ENCODE results near the gene PPIG. TPM values are rescaled to one million over a fixed set of nuclear protein-coding genes. Genes with fewer than 3 reads are reported as not detected.

Gene PPIG
- total and polyA plus RNA-seq, 9 of the 15 experiments (the other 6 are each of a cell fraction or from before 2014, with no cell fraction given) = 52.5 to 166 (median 124) TPM

DNA sequence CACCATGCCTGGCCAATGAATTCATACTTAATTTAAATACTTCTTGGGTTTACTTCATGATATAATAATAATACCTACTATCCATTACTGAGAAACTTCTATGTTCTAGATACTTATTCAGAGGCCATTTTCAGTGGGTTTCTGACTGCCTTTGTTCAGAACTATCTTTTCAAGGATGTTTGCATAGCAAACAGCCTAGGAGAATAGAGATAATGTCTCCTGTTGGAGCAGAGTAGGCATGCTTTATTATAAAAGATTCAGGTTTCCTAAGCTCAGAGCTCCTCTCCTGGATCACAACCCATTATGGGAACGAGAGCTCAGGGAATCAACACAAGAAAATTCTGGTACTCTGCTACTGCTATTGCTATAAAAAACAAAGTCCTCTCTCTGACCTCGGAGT, 21.6 kb upstream of the PPIG start:
- H3K4me3 ChIP-seq = no peak overlapping the region
- peak overlapping the region; percentile 23; the same call in 1 of the 3 replicates for H3K27ac ChIP-seq (ENCODE audit: extremely low read depth, low read depth, low read length)
- BruUV-seq (replicated peaks) = no TSS peak
- no peak overlapping the region for H3K4me2 ChIP-seq (ENCODE audit: insufficient read depth, low read length)
- FAIRE-seq (no peak), ATAC-seq (no peak; the same call in 1 of the 3 replicates), DNase-seq (ENCODE audit: extremely low read depth in 1 of 4, low spot score in 3 of 4) (no peak)
- no peak overlapping the region for H3K9ac ChIP-seq (ENCODE audit: insufficient read depth in 1 of 2, low read depth in 2 of 2, low read length in 2 of 2)
- H3K9me1 ChIP-seq (ENCODE audit: control insufficient read depth, insufficient read depth, low read length) = no peaks in the 10 kb centered on the region
- no peaks in the 10 kb centered on the region for H3K4me1 ChIP-seq (replicated peaks in 1 of 2; ENCODE audit: control insufficient read depth in 2 of 2, insufficient read depth in 2 of 2, low read length in 2 of 2)
- in situ Hi-C loops (cut with MboI) (no loop called here), intact Hi-C loops (cut with micrococcal nuclease) (no loop called here)
- WGBS (ENCODE audit: insufficient coverage, low coverage, missing lambda C conversion rate) = 94% methylated on average over 2 of the region's 2 CpGs
- no peaks in the 10 kb centered on the region for H4K20me1 ChIP-seq (replicated peaks; ENCODE audit: control insufficient read depth, insufficient read depth, low read length)
- CTCF ChIA-PET (ENCODE audit: low intra/inter-chr PET ratio) = no interaction called here
- no peaks in the 10 kb centered on the region for H3K27me3 ChIP-seq (ENCODE audit: control insufficient read depth in 2 of 2, insufficient read depth in 2 of 2, low read length in 2 of 2)
- H3K36me3 ChIP-seq (ENCODE audit: control insufficient read depth, insufficient read depth, low read length) = peaks cover 56% of the 10 kb centered on the region
- no peak overlapping the region for H2AFZ ChIP-seq (ENCODE audit: low read depth, low read length)
- no peaks in the 10 kb centered on the region for H3K9me3 ChIP-seq (replicated peaks; ENCODE audit: control insufficient read depth, insufficient read depth, low read depth, low read length)
- POLR2A ChIA-PET = interaction anchor here (1.0 to 3.4 kb wide), 2 partner anchors 10 to 250 kb away, joined by 3 to 17 read pairs; partner anchors contain the start of gene FASTKD1
- H3K79me2 ChIP-seq (ENCODE audit: control insufficient read depth, insufficient read depth, low read length) = peaks cover 13% of the 10 kb centered on the region; the same call in 2 of the 3 replicates
- TF ChIP-seq SP1 (CRISPR knock-in tag; IDR thresholded peaks at IDR 0.05) (0 out of 2 replicates have a peak, but pooled peaks have one; percentile 29), SMARCC2 (IDR thresholded peaks at IDR 0.05; ENCODE audit: low read depth) (no peak), ASH1L (IDR thresholded peaks at IDR 0.05; ENCODE audit: borderline replicate concordance, low read depth, partially characterized antibody) (no peak), FOXJ2 (tag; IDR thresholded peaks at IDR 0.05) (no peak), ZNF830 (CRISPR knock-in tag; IDR thresholded peaks at IDR 0.05) (no peak), GTF2A2 (tag; IDR thresholded peaks at IDR 0.05) (no peak), KDM4B (IDR thresholded peaks at IDR 0.05; ENCODE audit: borderline replicate concordance in 2 of 2, low read depth in 1 of 2) (no peak), ZNF431 (CRISPR knock-in tag; IDR thresholded peaks at IDR 0.05) (peak; percentile 14; the same call in 1 of the 2 replicates), TEAD1 (CRISPR knock-in tag; IDR thresholded peaks at IDR 0.05) (0 out of 4 replicates have a peak, but pooled peaks of 1 of the 2 experiments have one; percentile 7)
- TF ChIP-seq, protein P1, sequence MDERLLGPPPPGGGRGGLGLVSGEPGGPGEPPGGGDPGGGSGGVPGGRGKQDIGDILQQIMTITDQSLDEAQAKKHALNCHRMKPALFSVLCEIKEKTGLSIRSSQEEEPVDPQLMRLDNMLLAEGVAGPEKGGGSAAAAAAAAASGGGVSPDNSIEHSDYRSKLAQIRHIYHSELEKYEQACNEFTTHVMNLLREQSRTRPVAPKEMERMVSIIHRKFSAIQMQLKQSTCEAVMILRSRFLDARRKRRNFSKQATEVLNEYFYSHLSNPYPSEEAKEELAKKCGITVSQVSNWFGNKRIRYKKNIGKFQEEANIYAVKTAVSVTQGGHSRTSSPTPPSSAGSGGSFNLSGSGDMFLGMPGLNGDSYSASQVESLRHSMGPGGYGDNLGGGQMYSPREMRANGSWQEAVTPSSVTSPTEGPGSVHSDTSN (CRISPR knock-in tag; IDR thresholded peaks at IDR 0.05; ENCODE audit: low read depth) = no peak
- TF ChIP-seq, protein P1 (tag; conservative IDR thresholded peaks at IDR 0.05; ENCODE audit: low read depth) = no peak
- TF ChIP-seq, protein P2, sequence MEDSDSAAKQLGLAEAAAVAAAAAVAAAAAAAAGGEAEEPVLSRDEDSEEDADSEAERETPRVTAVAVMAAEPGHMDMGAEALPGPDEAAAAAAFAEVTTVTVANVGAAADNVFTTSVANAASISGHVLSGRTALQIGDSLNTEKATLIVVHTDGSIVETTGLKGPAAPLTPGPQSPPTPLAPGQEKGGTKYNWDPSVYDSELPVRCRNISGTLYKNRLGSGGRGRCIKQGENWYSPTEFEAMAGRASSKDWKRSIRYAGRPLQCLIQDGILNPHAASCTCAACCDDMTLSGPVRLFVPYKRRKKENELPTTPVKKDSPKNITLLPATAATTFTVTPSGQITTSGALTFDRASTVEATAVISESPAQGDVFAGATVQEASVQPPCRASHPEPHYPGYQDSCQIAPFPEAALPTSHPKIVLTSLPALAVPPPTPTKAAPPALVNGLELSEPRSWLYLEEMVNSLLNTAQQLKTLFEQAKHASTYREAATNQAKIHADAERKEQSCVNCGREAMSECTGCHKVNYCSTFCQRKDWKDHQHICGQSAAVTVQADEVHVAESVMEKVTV (CRISPR knock-in tag; IDR thresholded peaks at IDR 0.05) = no peak
- TF ChIP-seq, protein P3, sequence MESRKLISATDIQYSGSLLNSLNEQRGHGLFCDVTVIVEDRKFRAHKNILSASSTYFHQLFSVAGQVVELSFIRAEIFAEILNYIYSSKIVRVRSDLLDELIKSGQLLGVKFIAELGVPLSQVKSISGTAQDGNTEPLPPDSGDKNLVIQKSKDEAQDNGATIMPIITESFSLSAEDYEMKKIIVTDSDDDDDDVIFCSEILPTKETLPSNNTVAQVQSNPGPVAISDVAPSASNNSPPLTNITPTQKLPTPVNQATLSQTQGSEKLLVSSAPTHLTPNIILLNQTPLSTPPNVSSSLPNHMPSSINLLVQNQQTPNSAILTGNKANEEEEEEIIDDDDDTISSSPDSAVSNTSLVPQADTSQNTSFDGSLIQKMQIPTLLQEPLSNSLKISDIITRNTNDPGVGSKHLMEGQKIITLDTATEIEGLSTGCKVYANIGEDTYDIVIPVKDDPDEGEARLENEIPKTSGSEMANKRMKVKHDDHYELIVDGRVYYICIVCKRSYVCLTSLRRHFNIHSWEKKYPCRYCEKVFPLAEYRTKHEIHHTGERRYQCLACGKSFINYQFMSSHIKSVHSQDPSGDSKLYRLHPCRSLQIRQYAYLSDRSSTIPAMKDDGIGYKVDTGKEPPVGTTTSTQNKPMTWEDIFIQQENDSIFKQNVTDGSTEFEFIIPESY (CRISPR knock-in tag; IDR thresholded peaks at IDR 0.05) = 0 out of 2 replicates have a peak, but pooled peaks have one; percentile 9
- TF ChIP-seq, protein P4, sequence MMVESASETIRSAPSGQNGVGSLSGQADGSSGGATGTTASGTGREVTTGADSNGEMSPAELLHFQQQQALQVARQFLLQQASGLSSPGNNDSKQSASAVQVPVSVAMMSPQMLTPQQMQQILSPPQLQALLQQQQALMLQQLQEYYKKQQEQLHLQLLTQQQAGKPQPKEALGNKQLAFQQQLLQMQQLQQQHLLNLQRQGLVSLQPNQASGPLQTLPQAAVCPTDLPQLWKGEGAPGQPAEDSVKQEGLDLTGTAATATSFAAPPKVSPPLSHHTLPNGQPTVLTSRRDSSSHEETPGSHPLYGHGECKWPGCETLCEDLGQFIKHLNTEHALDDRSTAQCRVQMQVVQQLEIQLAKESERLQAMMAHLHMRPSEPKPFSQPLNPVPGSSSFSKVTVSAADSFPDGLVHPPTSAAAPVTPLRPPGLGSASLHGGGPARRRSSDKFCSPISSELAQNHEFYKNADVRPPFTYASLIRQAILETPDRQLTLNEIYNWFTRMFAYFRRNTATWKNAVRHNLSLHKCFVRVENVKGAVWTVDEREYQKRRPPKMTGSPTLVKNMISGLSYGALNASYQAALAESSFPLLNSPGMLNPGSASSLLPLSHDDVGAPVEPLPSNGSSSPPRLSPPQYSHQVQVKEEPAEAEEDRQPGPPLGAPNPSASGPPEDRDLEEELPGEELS (CRISPR knock-in tag; IDR thresholded peaks at IDR 0.05; ENCODE audit: borderline replicate concordance) = no peak
